ES-I3 (cell line): ENCODE measurements around the gene VPS50.

Source experiments
- H3K36me3 ChIP-seq: 2 replicates; pipeline ENCODE4 v1.6.1; 2013; ENCODE audit warnings: mild to moderate bottlenecking, low read length, control low read depth, moderate library complexity; ENCODE audit not compliant: insufficient read depth
- H3K4me1 ChIP-seq: 2 replicates; pipeline ENCODE4 v1.6.1; 2013; ENCODE audit warnings: mild to moderate bottlenecking, control low read depth, low read length; ENCODE audit not compliant: insufficient read depth
- H3K9ac ChIP-seq: 2 replicates; pipeline ENCODE4 v1.6.1; 2013; ENCODE audit warnings: low read depth, mild to moderate bottlenecking, low read length, moderate library complexity
- H3K9me3 ChIP-seq: 2 replicates; pipeline ENCODE4 v1.6.1; 2013; ENCODE audit warnings: mild to moderate bottlenecking, low read length, moderate library complexity; ENCODE audit not compliant: control insufficient read depth, insufficient read depth

Gene VPS50

GRCh38 chr7:93231799-93232672 is at the start of gene VPS50:
TSS of gene VPS50 (plus strand) at chr7:93232366. CDS start at chr7:93232468, 102 bp downstream.
- H3K9ac ChIP-seq, result peak within 1 kb of the TSS; percentile 61
- H3K4me1 ChIP-seq, result no peaks in the 10 kb centered on the region
- H3K36me3 ChIP-seq, result no peaks in the 10 kb centered on the region
- no peaks in the 10 kb centered on the region for H3K9me3 ChIP-seq

GRCh38 chr7:93185303-93186027 is 46.7 kb upstream of the VPS50 start:
- Histone ChIP-seq H3K36me3 (no peaks in the 10 kb centered on the region), H3K4me1 (no peaks in the 10 kb centered on the region), H3K9ac (no peak overlapping the region), H3K9me3 (no peaks in the 10 kb centered on the region)

GRCh38 chr7:93188870-93189634 is 43.1 kb upstream of the VPS50 start:
- no peaks in the 10 kb centered on the region for H3K36me3 ChIP-seq

GRCh38 chr7:93194386-93194785 is 37.8 kb upstream of the VPS50 start:
- no peaks in the 10 kb centered on the region for H3K36me3 ChIP-seq
- no peak overlapping the region for H3K9ac ChIP-seq
- H3K9me3 ChIP-seq, result no peaks in the 10 kb centered on the region
- H3K4me1 ChIP-seq, result no peaks in the 10 kb centered on the region

More at GRCh38 chr7:93188870-93189634, 43.1 kb upstream of the VPS50 start:
- no peaks in the 10 kb centered on the region for H3K9me3 ChIP-seq
- no peak overlapping the region for H3K9ac ChIP-seq
- no peaks in the 10 kb centered on the region for H3K4me1 ChIP-seq

GRCh38 chr7:93196336-93196735 is 35.8 kb upstream of the VPS50 start:
- H3K4me1 ChIP-seq, result no peaks in the 10 kb centered on the region
- H3K9me3 ChIP-seq, result no peaks in the 10 kb centered on the region
- no peak overlapping the region for H3K9ac ChIP-seq
- no peaks in the 10 kb centered on the region for H3K36me3 ChIP-seq

- H3K4me1 ChIP-seq, result no peaks in the 10 kb centered on the region
- H3K9ac ChIP-seq, result no peak overlapping the region
- H3K9me3 ChIP-seq, result no peaks in the 10 kb centered on the region
- no peaks in the 10 kb centered on the region for H3K36me3 ChIP-seq
Measured at GRCh38 chr7:93198472-93198871, 33.7 kb upstream of the VPS50 start.

- Histone ChIP-seq H3K9me3 (no peaks in the 10 kb centered on the region), H3K4me1 (no peaks in the 10 kb centered on the region), H3K9ac (no peak overlapping the region), H3K36me3 (no peaks in the 10 kb centered on the region)
Measured at GRCh38 chr7:93202594-93203250, 29.4 kb upstream of the VPS50 start.

- Histone ChIP-seq H3K36me3 (no peaks in the 10 kb centered on the region), H3K4me1 (no peaks in the 10 kb centered on the region)
Measured at GRCh38 chr7:93203496-93203895, 28.7 kb upstream of the VPS50 start.

GRCh38 chr7:93205046-93205445 is 27.1 kb upstream of the VPS50 start:
- Histone ChIP-seq H3K36me3 (no peaks in the 10 kb centered on the region), H3K9ac (no peak overlapping the region), H3K4me1 (no peaks in the 10 kb centered on the region), H3K9me3 (no peaks in the 10 kb centered on the region)

More at GRCh38 chr7:93203496-93203895, 28.7 kb upstream of the VPS50 start:
- no peak overlapping the region for H3K9ac ChIP-seq
- H3K9me3 ChIP-seq, result no peaks in the 10 kb centered on the region

- Histone ChIP-seq H3K9me3 (no peaks in the 10 kb centered on the region), H3K9ac (no peak overlapping the region), H3K36me3 (no peaks in the 10 kb centered on the region), H3K4me1 (no peaks in the 10 kb centered on the region)
Measured at GRCh38 chr7:93211228-93211818, 20.8 kb upstream of the VPS50 start.

- no peaks in the 10 kb centered on the region for H3K36me3 ChIP-seq
- no peaks in the 10 kb centered on the region for H3K9me3 ChIP-seq
- H3K9ac ChIP-seq, result no peak overlapping the region
- no peaks in the 10 kb centered on the region for H3K4me1 ChIP-seq
Measured at GRCh38 chr7:93212881-93213280, 19.3 kb upstream of the VPS50 start.

GRCh38 chr7:93218997-93219827 is 13.0 kb upstream of the VPS50 start:
- Histone ChIP-seq H3K9ac (no peak overlapping the region), H3K9me3 (no peaks in the 10 kb centered on the region), H3K4me1 (no peaks in the 10 kb centered on the region), H3K36me3 (no peaks in the 10 kb centered on the region)

- no peaks in the 10 kb centered on the region for H3K4me1 ChIP-seq
- H3K9ac ChIP-seq, result no peak overlapping the region
- no peaks in the 10 kb centered on the region for H3K9me3 ChIP-seq
- no peaks in the 10 kb centered on the region for H3K36me3 ChIP-seq
Measured at GRCh38 chr7:93219868-93220267, 12.3 kb upstream of the VPS50 start.
